ENCODE measurements around the gene SARNP.
"Not testable (repeated sequence)": the region's sequence is repeated elsewhere in the genome, so short reads cannot be mapped to it uniquely, and the experiment has no call there.

The SARNP gene, protein sequence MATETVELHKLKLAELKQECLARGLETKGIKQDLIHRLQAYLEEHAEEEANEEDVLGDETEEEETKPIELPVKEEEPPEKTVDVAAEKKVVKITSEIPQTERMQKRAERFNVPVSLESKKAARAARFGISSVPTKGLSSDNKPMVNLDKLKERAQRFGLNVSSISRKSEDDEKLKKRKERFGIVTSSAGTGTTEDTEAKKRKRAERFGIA

DNA sequence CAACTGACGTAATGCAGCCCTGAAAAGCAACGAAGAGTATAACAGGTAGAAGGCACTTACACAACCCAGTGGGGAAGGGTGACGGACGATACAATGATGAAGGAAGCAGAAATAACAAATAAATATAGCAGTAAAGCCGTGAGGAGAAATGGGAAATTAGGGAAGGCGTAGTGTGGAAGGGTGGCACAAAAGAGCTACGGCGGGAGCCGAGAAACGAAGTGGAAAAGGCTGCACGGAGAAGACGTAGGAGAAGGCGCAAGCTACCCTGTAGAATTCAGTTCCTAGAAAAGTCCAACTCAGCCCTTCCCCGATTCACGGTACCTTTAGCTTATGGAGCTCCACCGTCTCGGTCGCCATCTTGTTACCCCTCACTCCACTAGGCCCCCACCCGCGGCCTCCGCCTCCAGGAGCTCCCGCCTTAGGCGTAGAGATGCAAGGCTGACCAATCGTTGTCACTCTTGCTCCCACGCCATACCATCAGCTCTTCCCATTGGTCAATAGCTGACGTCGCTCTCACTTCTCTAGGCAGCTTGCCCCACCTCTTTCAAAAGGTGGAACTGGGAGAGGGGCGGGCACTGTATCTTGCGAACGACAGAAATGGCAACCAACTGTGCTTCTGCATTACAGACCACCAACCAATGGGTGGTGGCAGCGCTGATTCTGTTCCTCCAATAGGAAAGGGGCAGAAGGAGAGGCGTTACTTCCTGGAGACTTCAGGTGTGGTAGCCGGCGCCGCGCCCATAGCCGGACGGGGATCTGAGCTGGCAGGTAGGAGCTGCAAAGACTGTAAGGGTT lies at the start of gene SARNP, which contains the start of gene ORMDL2:
SARNP (minus strand) TSS at position 380 of the 795 bp plus-strand sequence; CDS start at position 357, 23 bp downstream.
ORMDL2 (plus strand) TSS at position 697 of the 795 bp plus-strand sequence. CDS start 959 bp downstream, outside the sequence.
- peak; percentile 87 to 98 for DNase-seq

GRCh38 chr12:55866454-55867004 lies 49.0 kb upstream of the SARNP start:
- DNase-seq: not testable (repeated sequence)

DNA sequence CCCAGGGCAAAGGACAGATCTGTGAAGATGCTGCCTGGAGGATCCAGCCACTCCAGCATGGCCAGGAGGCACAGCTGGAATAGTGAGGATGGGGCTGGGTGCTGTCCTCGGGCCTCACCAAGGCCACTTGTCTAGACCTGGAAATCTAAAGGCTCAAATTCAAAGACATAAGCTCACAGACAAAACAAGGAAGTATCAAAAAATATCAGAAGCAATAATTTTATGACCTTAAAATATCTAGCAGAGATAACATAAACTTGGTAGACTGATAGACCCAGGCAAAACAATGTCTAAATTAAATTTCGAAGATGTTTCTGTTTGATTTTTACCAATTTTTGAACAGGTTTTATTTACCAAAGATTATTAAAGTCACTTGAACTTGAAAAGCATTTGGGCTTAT lies 47.8 kb upstream of the SARNP start:
- no peak for DNase-seq

DNA sequence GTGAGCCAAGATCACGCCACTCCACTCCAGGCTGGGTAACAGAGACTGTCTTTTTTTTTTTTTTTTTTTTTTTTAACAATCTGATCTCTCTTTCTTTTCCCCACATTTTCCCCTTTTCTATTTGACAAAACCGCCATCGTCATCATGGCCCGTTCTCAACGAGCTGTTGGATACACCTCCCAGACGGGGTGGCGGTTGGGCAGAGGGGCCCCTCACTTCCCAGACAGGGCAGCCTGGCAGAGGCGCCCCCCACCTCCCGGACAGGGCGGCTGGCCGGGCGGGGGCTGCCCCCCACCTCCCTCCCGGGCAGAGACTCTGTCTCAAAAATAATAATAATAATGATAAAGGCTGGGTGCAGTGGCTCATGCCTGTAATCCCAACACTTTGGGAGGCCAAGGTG lies 45.4 kb upstream of the SARNP start:
- not testable (repeated sequence) for DNase-seq

DNA sequence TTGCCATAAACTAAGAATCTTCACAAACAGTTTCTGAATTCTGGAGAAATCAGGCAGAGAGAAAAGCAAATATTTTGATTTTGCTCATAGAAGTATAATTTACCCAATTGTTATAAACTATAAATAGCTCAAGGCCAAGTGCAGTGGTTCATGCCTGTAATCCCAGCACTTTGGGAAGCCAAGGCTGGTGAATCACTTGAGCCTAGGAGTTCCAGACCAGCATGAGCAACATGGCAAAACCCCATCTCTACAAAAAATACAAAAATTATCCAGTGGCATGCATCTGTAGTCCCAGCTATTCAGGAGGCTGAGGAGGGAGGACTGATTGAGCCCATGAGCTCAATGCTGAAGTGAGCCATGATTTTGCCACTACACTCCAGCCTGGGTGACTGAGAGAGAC lies 44.8 kb upstream of the SARNP start:
- no peak for DNase-seq

DNA sequence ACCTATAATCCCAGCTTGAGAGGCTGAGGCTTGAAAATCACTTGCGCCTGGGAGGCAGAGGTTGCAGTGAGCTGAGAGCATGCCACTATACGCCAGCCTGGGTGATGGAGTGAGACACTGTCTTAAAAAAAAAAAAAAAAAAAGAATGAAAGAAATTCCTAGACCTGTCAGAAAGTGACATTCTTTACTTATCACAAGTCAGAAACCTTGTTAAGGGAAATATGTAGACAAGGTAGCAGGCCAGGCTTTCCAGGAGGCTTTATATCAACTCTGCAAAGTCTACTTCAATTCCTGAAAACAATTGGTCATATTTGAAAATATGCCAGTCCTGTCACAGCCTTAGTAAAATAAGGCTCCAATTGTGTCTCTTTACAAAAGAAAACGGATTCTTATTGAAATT lies 44.3 kb upstream of the SARNP start:
- no peak for DNase-seq

GRCh38 chr12:55861396-55861795 lies 43.9 kb upstream of the SARNP start:
- no peak for DNase-seq

GRCh38 chr12:55852740-55853139 lies 35.2 kb upstream of the SARNP start:
- DNase-seq: no peak

- no peak for DNase-seq
Measured at GRCh38 chr12:55850893-55851292, 33.4 kb upstream of the SARNP start.

DNA sequence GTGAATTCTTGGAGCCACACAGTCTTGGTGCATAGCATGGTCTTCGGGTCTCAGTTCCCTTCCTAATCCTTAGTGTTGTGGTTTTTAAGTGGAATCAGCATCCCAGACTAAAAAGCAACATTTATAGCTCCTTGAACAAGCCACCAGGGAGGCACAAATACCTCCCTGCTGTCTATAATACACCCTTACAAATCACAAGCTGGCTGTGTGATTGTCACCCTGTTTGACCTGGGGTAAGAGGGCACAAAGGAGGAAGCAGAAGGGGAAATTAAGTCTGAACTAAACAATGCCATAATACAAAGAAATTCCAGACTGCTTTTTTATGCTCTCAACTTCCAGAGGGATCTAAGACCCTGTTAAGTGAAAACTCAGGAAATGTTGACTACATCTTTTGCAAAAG lies 32.9 kb upstream of the SARNP start:
- DNase-seq: no peak

DNA sequence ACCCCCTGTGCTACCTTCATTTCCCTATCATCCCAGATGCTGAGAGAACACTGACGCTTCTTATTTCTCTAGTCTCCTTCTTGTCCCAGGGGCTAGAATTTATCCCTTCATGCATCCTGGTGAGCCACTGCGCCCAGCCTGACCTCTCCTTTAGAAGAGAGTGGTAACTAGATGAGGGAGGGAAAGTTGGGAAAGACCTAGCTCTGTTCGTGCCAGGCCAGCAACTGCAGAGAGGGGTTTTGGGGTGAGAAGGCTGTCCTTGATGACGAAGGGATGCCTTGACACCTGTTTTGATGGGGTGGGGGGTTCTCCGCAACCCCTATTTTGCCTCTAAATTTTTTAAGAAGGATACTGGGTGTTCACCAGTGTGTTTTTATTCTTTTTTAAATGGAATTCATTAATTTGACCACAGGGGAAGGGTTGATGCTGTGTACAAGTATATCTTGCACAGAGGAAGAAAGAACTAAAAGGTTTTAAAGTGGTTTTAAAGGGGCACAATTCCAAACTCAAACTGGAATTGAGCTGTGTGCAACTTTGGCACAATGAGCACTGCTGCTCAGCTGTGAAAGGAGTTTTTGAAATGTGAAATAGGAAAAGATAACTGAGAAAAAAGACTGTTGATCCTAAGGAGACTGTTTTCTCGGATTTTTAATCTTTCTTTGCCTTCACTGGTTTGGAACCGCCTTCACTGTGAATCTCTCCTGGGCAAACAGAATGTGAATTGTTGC lies 32.3 kb upstream of the SARNP start:
- DNase-seq: no peak

DNA sequence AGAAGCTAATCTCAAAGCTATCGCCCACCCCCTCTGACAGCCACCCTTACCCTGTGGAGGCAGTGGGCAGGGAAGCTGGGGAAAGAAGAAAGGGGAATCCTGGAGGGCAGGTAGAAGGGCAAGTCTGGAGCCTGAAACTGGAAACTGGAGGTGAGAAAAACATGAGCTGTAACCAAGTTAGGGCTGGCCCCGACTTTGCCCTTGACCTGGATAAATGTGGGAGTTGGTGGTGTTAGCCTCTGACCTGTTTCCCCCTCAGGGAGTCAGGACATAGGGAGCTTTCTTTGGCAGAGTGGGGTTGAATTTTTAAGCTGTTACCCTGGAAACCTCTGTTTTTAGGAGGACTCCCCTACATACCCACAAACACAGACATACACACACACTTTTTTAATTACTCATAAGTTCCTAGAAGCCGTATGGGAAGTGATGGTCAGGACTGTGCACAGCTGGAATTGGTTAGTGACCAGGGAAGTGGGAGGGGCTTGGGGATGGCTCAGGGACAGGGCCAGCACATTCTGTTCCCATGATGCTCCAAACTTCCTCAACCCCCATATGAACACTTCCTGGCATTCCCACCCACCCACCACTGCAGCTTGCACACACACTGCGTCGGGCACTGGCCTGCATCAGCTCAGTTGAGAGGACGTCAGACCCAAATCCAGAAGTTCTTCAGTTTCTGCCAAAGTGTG lies 30.2 kb upstream of the SARNP start:
- DNase-seq: no peak

DNA sequence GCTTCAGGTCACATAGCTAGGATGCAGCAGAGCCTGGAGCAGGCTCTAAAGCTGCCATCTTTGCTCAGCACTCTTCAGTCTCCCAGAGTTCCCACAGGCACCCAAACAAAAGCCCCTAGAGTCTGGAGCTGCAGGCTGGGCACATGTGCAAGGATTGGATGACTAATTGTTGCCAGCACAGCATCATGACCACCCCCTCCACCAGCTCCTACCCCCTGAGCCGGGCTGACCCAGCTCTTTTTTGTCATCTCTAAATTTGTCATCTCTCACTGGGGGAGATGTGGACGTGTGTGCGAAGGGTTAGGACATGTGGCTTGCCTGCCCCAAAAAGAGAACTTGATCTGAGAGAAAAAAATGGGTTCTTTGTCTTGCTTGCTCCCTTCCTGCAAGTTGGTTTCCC lies 29.5 kb upstream of the SARNP start:
- peak in 1 of 2 experiments; percentile 5 for DNase-seq

- no peak for DNase-seq
Measured at GRCh38 chr12:55845785-55846496, 28.4 kb upstream of the SARNP start.

GRCh38 chr12:55845361-55845760 lies 27.8 kb upstream of the SARNP start:
- no peak for DNase-seq

DNA sequence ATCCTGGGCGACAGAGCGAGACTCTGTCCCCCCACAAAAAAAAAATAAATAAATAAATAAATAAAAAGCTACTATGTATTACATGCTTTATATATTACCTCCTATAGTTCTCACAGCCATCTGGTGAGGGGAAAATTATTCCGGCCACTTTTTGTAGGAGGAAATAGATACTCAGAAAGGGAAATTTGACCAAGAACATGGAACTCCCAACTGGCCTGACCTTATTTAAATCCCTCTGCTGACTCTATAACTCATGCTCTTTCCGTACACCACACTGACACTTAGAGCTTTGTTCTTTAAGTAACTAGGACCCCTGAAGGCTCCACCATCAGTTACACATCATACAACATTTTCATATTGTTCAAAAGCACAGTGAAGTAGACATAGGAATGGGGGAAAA lies 27.4 kb upstream of the SARNP start:
- DNase-seq: no peak

DNA sequence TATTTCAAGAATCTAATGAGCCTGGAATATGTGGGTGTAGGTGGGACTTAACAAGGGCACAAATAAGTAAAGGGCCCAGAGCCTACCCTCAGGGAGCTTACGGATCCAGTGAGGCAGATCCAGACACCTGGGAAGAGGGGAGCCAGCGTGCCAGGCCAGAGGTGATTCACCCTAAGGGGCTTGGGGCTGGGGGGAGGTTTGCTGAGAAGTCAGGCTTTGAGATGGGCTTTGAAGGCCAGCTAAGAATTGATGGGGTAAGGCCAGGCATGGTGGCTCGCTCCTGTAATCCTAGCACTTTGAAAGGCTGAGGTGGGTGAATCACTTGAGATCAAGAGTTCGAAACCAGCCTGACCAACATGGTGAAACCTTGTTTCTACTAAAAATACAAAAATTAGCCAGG lies 25.9 kb upstream of the SARNP start:
- no peak for DNase-seq

GRCh38 chr12:55842681-55843429 lies 25.3 kb upstream of the SARNP start, which contains the start of gene MMP19:
TSS of gene MMP19 (minus strand) at chr12:55842936. CDS start at chr12:55842830, 106 bp downstream.
- DNase-seq: no peak

DNA sequence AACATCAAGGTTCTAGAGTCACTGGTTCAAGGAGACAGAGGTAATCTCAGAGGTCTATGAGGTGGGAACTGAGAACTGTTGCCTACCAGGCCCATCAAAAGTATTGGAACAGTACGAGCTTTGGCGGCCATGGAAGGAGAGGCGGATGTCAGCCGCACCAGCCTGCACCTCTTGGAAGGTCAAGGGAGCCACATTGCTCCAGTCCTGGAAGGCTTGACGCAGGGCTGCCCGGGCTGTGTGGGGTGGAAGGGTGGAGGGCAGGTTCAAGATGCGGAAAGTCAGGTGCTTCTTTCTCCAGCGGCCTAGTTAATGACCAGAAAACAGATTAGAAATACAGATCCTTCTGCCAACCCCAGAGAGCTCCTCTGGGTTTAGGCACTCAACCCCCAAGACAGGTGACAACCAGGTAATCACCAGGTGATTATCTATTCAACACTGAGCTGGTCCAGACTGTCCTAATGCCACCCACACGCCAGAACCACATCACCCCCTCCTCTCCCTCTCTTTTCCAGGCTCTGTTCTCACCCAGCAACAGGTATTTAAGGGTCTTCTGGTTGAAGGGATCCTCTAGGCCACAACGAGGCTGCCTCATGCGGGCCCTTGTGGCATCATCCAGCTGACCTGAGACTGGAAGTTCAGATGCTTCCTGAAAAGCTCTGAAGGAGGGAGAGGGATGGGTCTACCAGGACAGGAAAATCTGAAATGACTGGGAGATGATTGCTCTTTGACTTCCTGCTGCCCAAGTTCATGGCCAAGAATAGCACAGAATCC lies 23.2 kb upstream of the SARNP start:
- DNase-seq: no peak

Data from stimulated activated CD4-positive, alpha-beta T cell treated with anti-CD3 and anti-CD28 coated beads, Interleukin-4, amount 100 ng/mL, for 4 hours (primary cell).